ENCODE data around the gene KRT71. TPM values are rescaled to one million over a fixed set of nuclear protein-coding genes. Genes with fewer than 3 reads are reported as not detected.

Gene KRT71
- total RNA-seq, 2 experiments from 2014 or later = not detected

DNA sequence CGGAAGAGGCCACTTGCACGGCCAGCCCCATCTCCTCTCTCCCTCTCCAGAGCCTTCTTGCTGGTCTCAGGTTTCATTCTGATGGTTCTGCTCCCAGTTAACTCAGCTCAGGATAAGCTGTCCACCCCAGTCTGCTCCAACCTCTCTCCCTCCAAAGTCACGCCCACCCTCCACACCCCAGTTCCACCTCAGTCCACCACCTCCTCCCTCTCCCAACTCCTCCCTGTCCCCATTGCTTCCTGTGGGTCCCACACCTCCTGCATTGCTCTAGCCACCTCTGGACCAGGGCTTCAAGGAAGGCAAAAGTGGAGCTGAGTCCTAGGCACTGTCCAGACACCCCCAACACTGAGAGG is 13.1 kb downstream of the KRT71 start:
- H3K27ac ChIP-seq (ENCODE audit: low read depth, low read length, poor library complexity, severe bottlenecking) = no peak overlapping the region
- POLR2A ChIA-PET = no interaction called here
- TF ChIP-seq EZH2phosphoT487 (IDR thresholded peaks at IDR 0.05; ENCODE audit: borderline replicate concordance, low read depth, low read length) (no peak), CTCF (conservative IDR thresholded peaks at IDR 0.05; ENCODE audit: low read length) (no peak)
- H3K4me1 ChIP-seq (ENCODE audit: insufficient read depth, low read length, poor library complexity, severe bottlenecking) = no peaks in the 10 kb centered on the region
- H3K4me2 ChIP-seq (ENCODE audit: low read length) = no peak overlapping the region
- no peaks in the 10 kb centered on the region for H3K36me3 ChIP-seq (ENCODE audit: insufficient read depth, low read length)
- no peaks in the 10 kb centered on the region for H3K9me2 ChIP-seq (ENCODE audit: insufficient read depth, low read length)
- intact Hi-C loops (cut with micrococcal nuclease; ENCODE audit: unreplicated experiment) = no loop called here
- no peaks in the 10 kb centered on the region for H3K9me3 ChIP-seq (ENCODE audit: low read length)
- no peak overlapping the region for H3K4me3 ChIP-seq (ENCODE audit: low read depth, low read length, poor library complexity, severe bottlenecking)
- no peaks in the 10 kb centered on the region for H4K20me1 ChIP-seq (ENCODE audit: insufficient read depth, low read length)
- no peak for DNase-seq (ENCODE audit: low spot score)
- no TSS peak for BruUV-seq (replicated peaks)
- H2AFZ ChIP-seq (ENCODE audit: low read length) = no peak overlapping the region
- H3K79me2 ChIP-seq (ENCODE audit: insufficient read depth, low read depth, low read length) = no peaks in the 10 kb centered on the region
- CTCF ChIA-PET (ENCODE audit: unreplicated experiment) = no interaction called here

- ChIA-PET CTCF (ENCODE audit: unreplicated experiment) (no interaction called here), POLR2A (no interaction called here)
- no TSS peak for BruUV-seq (replicated peaks)
- Histone ChIP-seq H3K79me2 (ENCODE audit: insufficient read depth, low read depth, low read length) (no peaks in the 10 kb centered on the region), H2AFZ (ENCODE audit: low read length) (no peak overlapping the region), H3K4me3 (ENCODE audit: low read depth, low read length, poor library complexity, severe bottlenecking) (no peak overlapping the region), H4K20me1 (ENCODE audit: insufficient read depth, low read length) (no peaks in the 10 kb centered on the region), H3K9me3 (ENCODE audit: low read length) (no peaks in the 10 kb centered on the region), H3K4me1 (ENCODE audit: insufficient read depth, low read length, poor library complexity, severe bottlenecking) (no peaks in the 10 kb centered on the region), H3K9me2 (ENCODE audit: insufficient read depth, low read length) (no peaks in the 10 kb centered on the region), H3K27ac (ENCODE audit: low read depth, low read length, poor library complexity, severe bottlenecking) (no peak overlapping the region), H3K36me3 (ENCODE audit: insufficient read depth, low read length) (no peaks in the 10 kb centered on the region), H3K4me2 (ENCODE audit: low read length) (no peak overlapping the region)
- intact Hi-C loops (cut with micrococcal nuclease; ENCODE audit: unreplicated experiment) = no loop called here
- TF ChIP-seq CTCF (conservative IDR thresholded peaks at IDR 0.05; ENCODE audit: low read length) = no peak
- no peak for TF ChIP-seq EZH2phosphoT487 (IDR thresholded peaks at IDR 0.05; ENCODE audit: borderline replicate concordance, low read depth, low read length)
- no peak for DNase-seq (ENCODE audit: low spot score)
Measured at GRCh38 chr12:52539083-52539820, 13.7 kb downstream of the KRT71 start.

DNA sequence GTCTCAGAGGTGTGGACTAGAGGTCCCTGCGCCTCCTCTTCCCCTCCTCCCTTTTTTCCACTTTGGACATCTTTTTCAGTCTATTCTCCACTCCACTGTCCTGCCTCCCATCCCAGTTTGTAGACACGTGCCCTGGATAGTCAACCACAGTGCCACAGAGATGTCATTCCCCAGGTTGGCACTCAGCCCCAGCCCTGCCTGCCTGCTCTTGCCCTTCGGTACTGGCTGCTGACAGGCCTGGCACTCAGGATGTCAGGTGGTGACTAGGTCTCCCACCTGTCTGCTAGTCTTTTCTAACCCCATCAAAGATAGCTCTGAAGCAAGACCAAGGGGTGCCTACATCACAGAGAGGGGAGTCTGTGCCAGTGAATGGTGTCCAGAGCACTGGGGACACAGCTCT is 15.8 kb downstream of the KRT71 start:
- Histone ChIP-seq H4K20me1 (ENCODE audit: insufficient read depth, low read length) (no peaks in the 10 kb centered on the region), H3K4me3 (ENCODE audit: low read depth, low read length, poor library complexity, severe bottlenecking) (no peak overlapping the region), H3K4me2 (ENCODE audit: low read length) (no peak overlapping the region), H3K9me3 (ENCODE audit: low read length) (no peaks in the 10 kb centered on the region), H3K36me3 (ENCODE audit: insufficient read depth, low read length) (no peaks in the 10 kb centered on the region), H3K4me1 (ENCODE audit: insufficient read depth, low read length, poor library complexity, severe bottlenecking) (no peaks in the 10 kb centered on the region), H3K79me2 (ENCODE audit: insufficient read depth, low read depth, low read length) (no peaks in the 10 kb centered on the region), H3K9me2 (ENCODE audit: insufficient read depth, low read length) (no peaks in the 10 kb centered on the region), H3K27ac (ENCODE audit: low read depth, low read length, poor library complexity, severe bottlenecking) (no peak overlapping the region), H2AFZ (ENCODE audit: low read length) (no peak overlapping the region)
- ChIA-PET POLR2A (interaction anchor here (0.5 kb wide), 1 partner anchor 259 kb away, joined by 4 read pairs; no protein-coding TSS in a partner anchor), CTCF (ENCODE audit: unreplicated experiment) (no interaction called here)
- TF ChIP-seq CTCF (conservative IDR thresholded peaks at IDR 0.05; ENCODE audit: low read length) (no peak), EZH2phosphoT487 (IDR thresholded peaks at IDR 0.05; ENCODE audit: borderline replicate concordance, low read depth, low read length) (no peak)
- DNase-seq (ENCODE audit: low spot score) = no peak
- BruUV-seq (replicated peaks) = no TSS peak
- intact Hi-C loops (cut with micrococcal nuclease; ENCODE audit: unreplicated experiment) = no loop called here
